Sciatic nerve (tissue), 2 donors: ENCODE measurements around the gene MAEA. TPM values are rescaled to one million over a fixed set of nuclear protein-coding genes. Genes with fewer than 3 reads are reported as not detected.
A peak's percentile ranks its signal among the peaks of the same experiment; 100 is the strongest.
"Not testable (repeated sequence)": the region's sequence is repeated elsewhere in the genome, so short reads cannot be mapped to it uniquely, and the experiment has no call there.

Experiments
- ATAC-seq: fragments of 200-7000 bp; cut with Tn5 transposase; one replicate; pipeline ENCODE4 v1.9.1; 2020; ENCODE audit warnings: mild to moderate bottlenecking, moderate library complexity
- DNase-seq: peaks from one replicate; pipeline ENCODE4 v3.0.0-alpha.2; 2020; ENCODE audit warnings: low spot score
- intact Hi-C: fragments of 100-400 bp; cut with DNase I; formaldehyde crosslinking; loops from one replicate; pipeline ENCODE4 v1.14.2; 2022
- total RNA-seq: library from RNA; stranded (reverse); fragmentation: NEBNext Ultra II Directional; extraction: Animal tissue kit (Norgen Biotek cat#: 25700); gene quantifications from one replicate; pipeline ENCODE4 v1.2.1, GENCODE V29; 2021
- donor health status: DM: no; HTN: no; CAD: no.
- donor health status: DM: no; HTN: no; CAD: no.

The MAEA gene
- total RNA-seq, 1 donor from 2014 or later, result 68.6 TPM

- ATAC-seq (no peak), DNase-seq (no peak)
- intact Hi-C loops, result no loop called here
Observed at GRCh38 chr4:1312821-1313640, 23.3 kb downstream of the MAEA start.

DNA sequence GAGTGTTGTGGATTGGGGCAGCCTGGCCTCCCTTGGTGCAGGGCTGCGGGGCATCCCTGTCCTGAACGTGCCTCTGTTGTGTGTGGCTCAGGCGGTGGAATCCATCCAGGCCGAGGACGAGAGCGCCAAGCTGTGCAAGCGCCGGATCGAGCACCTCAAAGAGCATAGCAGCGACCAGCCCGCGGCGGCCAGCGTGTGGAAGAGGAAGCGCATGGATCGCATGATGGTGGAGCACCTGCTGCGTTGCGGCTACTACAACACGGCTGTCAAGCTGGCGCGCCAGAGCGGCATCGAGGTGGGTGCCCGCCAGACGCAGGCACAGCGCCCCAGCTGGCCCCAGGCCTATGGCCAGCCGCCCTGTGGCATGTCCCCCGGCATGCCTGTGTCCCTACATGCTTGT, 25.6 kb downstream of the MAEA start:
- DNase-seq (no peak), ATAC-seq (no peak)
- intact Hi-C loops, result no loop called here

- intact Hi-C loops, result no loop called here
- ATAC-seq (no peak), DNase-seq (no peak)
Observed at GRCh38 chr4:1315836-1316536, 26.3 kb downstream of the MAEA start.

DNA sequence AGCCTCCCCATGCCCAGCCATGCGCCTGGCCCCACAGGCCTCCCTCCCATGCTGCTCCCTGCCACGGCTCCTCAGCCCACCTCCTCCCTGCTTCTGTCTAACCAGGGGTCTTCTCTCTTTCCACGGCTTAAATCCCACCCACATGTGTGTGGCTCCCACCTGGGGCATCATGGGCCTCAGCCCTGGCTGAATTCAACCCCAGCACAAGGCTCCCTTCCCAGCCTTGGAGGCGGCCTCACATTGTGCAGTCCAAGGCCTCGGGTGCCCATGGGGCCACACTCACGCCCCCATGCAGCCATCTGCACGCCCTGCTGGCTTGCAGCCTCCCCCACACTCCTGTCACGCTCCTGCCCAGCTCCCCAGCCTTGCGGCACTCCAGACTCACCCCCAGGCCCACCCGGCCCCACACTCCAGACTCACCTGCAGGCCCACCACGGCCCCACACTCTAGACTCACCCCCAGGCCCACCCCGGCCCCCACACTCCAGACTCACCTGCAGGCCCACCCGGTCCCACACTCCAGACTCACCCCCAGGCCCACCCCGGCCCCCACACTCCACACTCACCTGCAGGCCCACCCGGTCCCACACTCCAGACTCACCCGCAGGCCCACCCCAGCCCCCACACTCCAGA, 27.0 kb downstream of the MAEA start:
- DNase-seq, result no peak
- ATAC-seq, result no peak
- intact Hi-C loops, result no loop called here

GRCh38 chr4:1317177-1318045, 27.7 kb downstream of the MAEA start:
- intact Hi-C loops, result no loop called here
- peak; percentile 21 for ATAC-seq
- DNase-seq, result no peak

GRCh38 chr4:1318046-1318375, 28.3 kb downstream of the MAEA start:
- DNase-seq (no peak), ATAC-seq (no peak)
- intact Hi-C loops, result no loop called here

- DNase-seq (no peak), ATAC-seq (no peak)
- intact Hi-C loops, result no loop called here
Observed at GRCh38 chr4:1318488-1319213, 29.0 kb downstream of the MAEA start.

GRCh38 chr4:1321486-1321885, 31.8 kb downstream of the MAEA start:
- ATAC-seq (no peak), DNase-seq (no peak)
- intact Hi-C loops, result no loop called here

- no peak for ATAC-seq
- no peak for DNase-seq
- intact Hi-C loops, result no loop called here
Observed at GRCh38 chr4:1321946-1322650, 32.4 kb downstream of the MAEA start.

- intact Hi-C loops, result no loop called here
- ATAC-seq (no peak), DNase-seq (no peak)
Observed at GRCh38 chr4:1323280-1323634, 33.6 kb downstream of the MAEA start.

- ATAC-seq (no peak), DNase-seq (no peak)
- intact Hi-C loops, result no loop called here
Observed at GRCh38 chr4:1323635-1324442, 34.1 kb downstream of the MAEA start.

DNA sequence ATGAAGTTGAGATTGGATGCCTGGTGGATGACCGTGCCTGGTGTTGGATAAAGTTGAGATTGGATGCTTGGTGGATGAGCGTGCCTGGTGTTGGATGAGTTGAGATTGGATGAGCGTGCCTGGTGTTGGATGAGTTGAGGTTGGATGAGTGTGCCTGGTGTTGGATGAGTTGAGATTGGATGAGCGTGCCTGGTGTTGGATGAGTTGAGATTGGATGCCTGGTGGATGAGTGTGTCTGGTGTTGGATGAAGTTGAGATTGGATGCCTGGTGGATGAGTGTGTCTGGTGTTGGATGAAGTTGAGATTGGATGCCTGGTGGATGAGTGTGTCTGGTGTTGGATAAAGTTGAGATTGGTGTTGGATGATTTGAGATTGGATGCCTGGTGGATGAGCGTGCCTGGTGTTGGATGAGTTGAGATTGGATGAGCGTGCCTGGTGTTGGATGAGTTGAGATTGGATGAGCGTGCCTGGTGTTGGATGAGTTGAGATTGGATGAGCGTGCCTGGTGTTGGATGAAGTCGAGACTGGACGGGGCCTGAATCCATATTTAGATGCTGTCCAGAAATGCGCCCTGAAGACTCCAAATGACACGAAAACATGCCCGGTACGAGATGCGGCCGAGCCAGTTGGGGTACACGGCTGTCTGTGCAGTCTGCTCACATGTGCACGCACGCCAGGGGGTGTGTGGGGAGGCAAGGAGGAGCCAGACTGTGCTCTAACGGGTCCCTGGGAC, 34.9 kb downstream of the MAEA start:
- ATAC-seq, DNase-seq, intact Hi-C loops: not testable (repeated sequence)

DNA sequence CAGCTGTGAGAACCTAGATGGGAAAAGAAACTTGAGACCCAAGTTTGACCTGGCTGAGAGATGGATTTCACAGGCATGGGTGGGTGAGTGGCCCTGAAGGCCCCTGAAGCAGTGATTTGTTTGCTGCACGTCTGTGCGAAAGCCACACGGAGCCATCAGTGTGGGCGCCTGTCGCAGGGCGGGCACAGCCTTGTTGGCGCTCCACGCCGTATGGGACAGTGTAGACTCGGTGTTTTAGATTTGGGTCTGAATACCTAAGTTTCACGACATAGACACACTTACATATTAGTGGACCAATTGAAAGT, 35.4 kb downstream of the MAEA start:
- DNase-seq (no peak), ATAC-seq (no peak)
- intact Hi-C loops, result no loop called here

DNA sequence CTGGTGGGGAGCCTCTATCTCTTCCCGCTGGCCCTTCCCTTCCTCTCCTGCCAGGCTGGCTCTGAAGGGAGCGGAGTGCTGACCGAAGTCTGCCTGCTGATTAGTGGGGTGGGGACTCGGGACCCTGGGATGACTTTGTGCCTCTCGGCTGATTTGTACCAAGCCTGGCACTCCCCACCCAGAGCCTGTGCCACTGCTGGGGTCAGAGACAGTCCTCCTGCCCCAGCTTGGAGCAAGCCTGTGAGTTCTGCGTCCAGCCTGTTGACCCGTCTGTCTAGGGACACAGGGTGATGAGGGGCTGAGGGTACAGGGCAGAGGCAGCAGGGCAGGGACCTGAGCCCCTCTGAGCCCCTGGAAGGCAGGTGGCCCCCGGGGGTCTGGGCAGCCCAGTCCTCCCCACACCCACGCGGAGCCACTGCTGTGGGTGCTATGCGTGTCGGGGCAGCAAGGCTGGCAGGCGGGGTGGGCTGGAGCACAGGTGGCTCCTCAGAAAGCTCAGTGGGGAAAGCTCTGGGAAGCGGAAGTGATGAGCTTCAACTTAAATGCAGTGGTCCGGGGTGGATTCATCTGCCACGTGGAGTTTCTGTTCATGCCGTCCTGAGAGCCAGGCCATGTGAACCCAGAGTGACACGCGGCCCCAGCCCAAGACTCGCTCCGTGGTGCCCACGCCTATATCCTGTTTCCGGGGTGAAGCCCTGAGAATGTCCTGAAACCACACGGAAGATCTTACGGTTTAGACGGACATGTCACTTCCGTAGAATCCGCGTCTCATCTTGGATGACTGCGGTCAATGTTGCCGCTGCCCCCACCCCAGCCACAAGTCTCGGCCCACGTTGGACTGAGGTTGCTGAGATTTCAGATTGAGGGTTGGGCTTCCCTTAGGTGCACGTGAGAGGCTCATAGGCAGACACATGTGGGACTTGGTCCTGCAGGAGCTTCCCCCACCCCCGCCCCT, 36.3 kb downstream of the MAEA start:
- intact Hi-C loops, result no loop called here
- DNase-seq, result peak; percentile 50
- ATAC-seq, result no peak

DNA sequence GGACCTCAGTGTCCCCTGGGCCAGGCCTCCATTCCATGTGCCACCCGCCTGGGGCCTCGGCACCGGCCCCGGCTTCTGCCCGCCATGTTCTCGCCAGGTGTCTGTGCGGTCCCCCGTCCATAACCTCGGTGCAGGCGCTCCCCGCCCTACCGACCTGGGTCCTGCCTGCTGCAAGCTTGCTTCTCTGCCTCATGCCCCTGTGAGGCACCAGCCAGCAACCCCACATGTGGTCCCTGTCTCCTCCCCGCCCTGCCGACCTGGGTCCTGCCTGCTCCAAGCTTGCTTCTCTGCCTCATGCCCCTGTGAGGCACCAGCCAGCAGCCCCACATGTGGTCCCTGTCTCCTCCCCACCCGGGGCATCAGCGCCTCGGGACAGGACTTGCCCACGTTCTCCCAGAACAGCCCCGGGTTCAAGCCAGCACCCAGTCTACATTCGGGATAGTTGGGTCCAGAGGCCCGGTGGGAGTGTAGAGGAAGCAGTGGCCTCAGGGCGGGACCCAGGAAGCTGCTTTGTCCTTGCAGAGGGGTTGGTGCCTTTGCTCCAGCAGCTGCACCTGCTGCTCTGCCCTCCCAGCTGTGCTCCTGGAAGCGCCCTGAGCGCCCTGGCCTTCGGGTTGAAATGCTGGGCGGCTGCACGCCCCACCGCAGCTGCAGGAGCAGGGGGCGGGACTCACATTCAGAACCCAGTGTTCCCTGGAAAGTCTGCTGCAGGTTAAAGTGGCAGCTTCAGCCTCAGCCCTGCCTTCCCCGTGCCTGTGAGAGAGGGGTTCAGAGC, 37.2 kb downstream of the MAEA start:
- ATAC-seq (no peak), DNase-seq (no peak)
- intact Hi-C loops, result no loop called here
